Measurements from ENCODE around the gene FAM228A.

Gene FAM228A

GRCh38 chr2:24163186-24163585 is 11.7 kb upstream of the FAM228A start:
- no peak for ATAC-seq (ENCODE audit: insufficient read depth, low read depth)

GRCh38 chr2:24163601-24164000 is 11.3 kb upstream of the FAM228A start:
- no peak for ATAC-seq (ENCODE audit: insufficient read depth, low read depth)
- H3K4me3 ChIP-seq (ENCODE audit: low read depth in 1 of 2, low read length in 2 of 2), result no peak overlapping the region

More at GRCh38 chr2:24163186-24163585, 11.7 kb upstream of the FAM228A start:
- H3K79me2 ChIP-seq (ENCODE audit: insufficient read depth, low read length), result no peaks in the 10 kb centered on the region
- H3K9ac ChIP-seq (ENCODE audit: low read depth, low read length), result no peak overlapping the region
- no peaks in the 10 kb centered on the region for H3K4me1 ChIP-seq (ENCODE audit: insufficient read depth, low read length)
- no peak overlapping the region for H3K27ac ChIP-seq (ENCODE audit: low read length)
- no peaks in the 10 kb centered on the region for H4K20me1 ChIP-seq (ENCODE audit: insufficient read depth, low read length)
- H3K27me3 ChIP-seq (ENCODE audit: insufficient read depth, low read length, poor library complexity), result no peaks in the 10 kb centered on the region
- no peaks in the 10 kb centered on the region for H3K9me3 ChIP-seq (ENCODE audit: insufficient read depth, low read length, severe bottlenecking)
- H3K36me3 ChIP-seq (ENCODE audit: insufficient read depth, low read length), result no peaks in the 10 kb centered on the region
- DNase-seq, result no peak
- H3K4me3 ChIP-seq (ENCODE audit: low read depth in 1 of 2, low read length in 2 of 2), result no peak overlapping the region
- TF ChIP-seq CTCF (IDR thresholded peaks at IDR 0.05; ENCODE audit: borderline replicate concordance, extremely low read depth, low read length, poor library complexity, severe bottlenecking) (no peak), EZH2 (IDR thresholded peaks at IDR 0.05; ENCODE audit: borderline replicate concordance, low read depth, low read length, severe bottlenecking) (no peak)
- no peak overlapping the region for H3K4me2 ChIP-seq (ENCODE audit: insufficient read depth, low read length)
- no peak overlapping the region for H2AFZ ChIP-seq (ENCODE audit: low read depth, low read length)

GRCh38 chr2:24164416-24164973 is 10.4 kb upstream of the FAM228A start:
- peak; percentile 89 for ATAC-seq (ENCODE audit: insufficient read depth, low read depth)
- Histone ChIP-seq H2AFZ (ENCODE audit: low read depth, low read length) (0 out of 2 replicates have a peak overlapping the region, but pooled peaks have one; percentile 22), H3K79me2 (ENCODE audit: insufficient read depth, low read length) (no peaks in the 10 kb centered on the region), H3K9me3 (ENCODE audit: insufficient read depth, low read length, severe bottlenecking) (no peaks in the 10 kb centered on the region), H3K4me2 (ENCODE audit: insufficient read depth, low read length) (no peak overlapping the region), H3K27me3 (ENCODE audit: insufficient read depth, low read length, poor library complexity) (no peaks in the 10 kb centered on the region), H3K9ac (ENCODE audit: low read depth, low read length) (no peak overlapping the region), H3K27ac (ENCODE audit: low read length) (no peak overlapping the region), H3K36me3 (ENCODE audit: insufficient read depth, low read length) (no peaks in the 10 kb centered on the region), H3K4me1 (ENCODE audit: insufficient read depth, low read length) (no peaks in the 10 kb centered on the region), H4K20me1 (ENCODE audit: insufficient read depth, low read length) (no peaks in the 10 kb centered on the region), H3K4me3 (ENCODE audit: low read depth in 1 of 2, low read length in 2 of 2) (no peak overlapping the region)
- peak; percentile 62 for DNase-seq
- TF ChIP-seq EZH2 (IDR thresholded peaks at IDR 0.05; ENCODE audit: borderline replicate concordance, low read depth, low read length, severe bottlenecking) (no peak), CTCF (IDR thresholded peaks at IDR 0.05; ENCODE audit: borderline replicate concordance, extremely low read depth, low read length, poor library complexity, severe bottlenecking) (peak; percentile 75)

More at GRCh38 chr2:24163601-24164000, 11.3 kb upstream of the FAM228A start:
- no peaks in the 10 kb centered on the region for H3K4me1 ChIP-seq (ENCODE audit: insufficient read depth, low read length)
- no peaks in the 10 kb centered on the region for H3K9me3 ChIP-seq (ENCODE audit: insufficient read depth, low read length, severe bottlenecking)
- no peaks in the 10 kb centered on the region for H3K79me2 ChIP-seq (ENCODE audit: insufficient read depth, low read length)
- no peak for DNase-seq
- H3K27ac ChIP-seq (ENCODE audit: low read length), result no peak overlapping the region
- no peak overlapping the region for H2AFZ ChIP-seq (ENCODE audit: low read depth, low read length)
- H3K27me3 ChIP-seq (ENCODE audit: insufficient read depth, low read length, poor library complexity), result no peaks in the 10 kb centered on the region
- H3K4me2 ChIP-seq (ENCODE audit: insufficient read depth, low read length), result no peak overlapping the region
- no peak overlapping the region for H3K9ac ChIP-seq (ENCODE audit: low read depth, low read length)
- no peak for TF ChIP-seq CTCF (IDR thresholded peaks at IDR 0.05; ENCODE audit: borderline replicate concordance, extremely low read depth, low read length, poor library complexity, severe bottlenecking)
- no peak for TF ChIP-seq EZH2 (IDR thresholded peaks at IDR 0.05; ENCODE audit: borderline replicate concordance, low read depth, low read length, severe bottlenecking)
- no peaks in the 10 kb centered on the region for H4K20me1 ChIP-seq (ENCODE audit: insufficient read depth, low read length)
- no peaks in the 10 kb centered on the region for H3K36me3 ChIP-seq (ENCODE audit: insufficient read depth, low read length)

All from DND-41 (cell line).